Loucy (cell line): Measurements from ENCODE around the gene PLEKHA5.
"Not testable (repeated sequence)": the region's sequence is repeated elsewhere in the genome, so short reads cannot be mapped to it uniquely, and the experiment has no call there.

Experiments
- H2AFZ ChIP-seq: fragments of 200-600 bp; sonication (generic); 2 replicates; pipeline ENCODE4 v1.6.0; 2016; ENCODE audit warnings: antibody characterized with exemption, mild to moderate bottlenecking, low read length, moderate library complexity
- H3F3A ChIP-seq: fragments of 200-600 bp; 2 replicates; pipeline ENCODE4 v1.6.0; 2016; ENCODE audit warnings: antibody characterized with exemption, low read depth, mild to moderate bottlenecking
- H3K27me3 ChIP-seq: fragments of 200-600 bp; sonication (generic); 2 replicates; pipeline ENCODE4 v1.6.1; 2014; ENCODE audit warnings: low read length, mild to moderate bottlenecking; ENCODE audit not compliant: insufficient read depth, poor library complexity, severe bottlenecking
- H3K36me3 ChIP-seq: fragments of 200-600 bp; sonication (generic); 2 replicates; pipeline ENCODE4 v1.6.1; 2016; ENCODE audit warnings: low read length; ENCODE audit not compliant: insufficient read depth
- H3K4me1 ChIP-seq: fragments of 200-600 bp; sonication (generic); 2 replicates; pipeline ENCODE4 v1.5.1; 2014; ENCODE audit warnings: low read length, mild to moderate bottlenecking; ENCODE audit not compliant: insufficient read depth, poor library complexity, severe bottlenecking
- H3K4me2 ChIP-seq: fragments of 200-600 bp; sonication (generic); 2 replicates; pipeline ENCODE4 v1.6.0; 2014; ENCODE audit warnings: antibody characterized with exemption, low read length, low read depth, mild to moderate bottlenecking; ENCODE audit not compliant: poor library complexity, severe bottlenecking
- H3K4me3 ChIP-seq: fragments of 200-600 bp; sonication (generic); 2 replicates; pipeline ENCODE4 v1.5.1; 2014; ENCODE audit warnings: low read length, mild to moderate bottlenecking, mixed read lengths; ENCODE audit not compliant: poor library complexity, severe bottlenecking
- H3K79me2 ChIP-seq: fragments of 200-600 bp; sonication (generic); 2 replicates; pipeline ENCODE4 v1.6.1; 2014; ENCODE audit warnings: low read length; ENCODE audit not compliant: insufficient read depth
- H3K9ac ChIP-seq: fragments of 200-600 bp; sonication (generic); 2 replicates; pipeline ENCODE4 v1.6.0; 2014; ENCODE audit warnings: mild to moderate bottlenecking, low read depth, low read length, moderate library complexity; ENCODE audit not compliant: poor library complexity, severe bottlenecking
- H3K9me2 ChIP-seq: fragments of 200-600 bp; sonication (generic); replicated peaks from 2 replicates; pipeline ENCODE4 v1.6.1; 2016; ENCODE audit warnings: low read depth, low read length, mixed read lengths
- H3K9me3 ChIP-seq: fragments of 200-600 bp; sonication (generic); 2 replicates; pipeline ENCODE4 v1.6.1; 2014; ENCODE audit warnings: mild to moderate bottlenecking, antibody characterized with exemption, low read length, low read depth; ENCODE audit not compliant: insufficient read depth
- H4K20me1 ChIP-seq: fragments of 200-600 bp; sonication (generic); 2 replicates; pipeline ENCODE4 v1.6.0; 2014; ENCODE audit warnings: antibody characterized with exemption, low read length, mild to moderate bottlenecking; ENCODE audit not compliant: insufficient read depth, poor library complexity, severe bottlenecking
- CTCF ChIP-seq: fragments of 200-600 bp; sonication (generic); conservative IDR thresholded peaks from 2 replicates; pipeline ENCODE4 v1.5.1; 2014; ENCODE audit warnings: mild to moderate bottlenecking, antibody characterized with exemption, low read length
- EZH2phosphoT487 ChIP-seq: fragments of 200-600 bp; IDR thresholded peaks from 2 replicates; pipeline ENCODE4 v1.6.1; 2018; ENCODE audit warnings: antibody characterized with exemption, mild to moderate bottlenecking, moderate library complexity, borderline replicate concordance

PLEKHA5 gene

DNA sequence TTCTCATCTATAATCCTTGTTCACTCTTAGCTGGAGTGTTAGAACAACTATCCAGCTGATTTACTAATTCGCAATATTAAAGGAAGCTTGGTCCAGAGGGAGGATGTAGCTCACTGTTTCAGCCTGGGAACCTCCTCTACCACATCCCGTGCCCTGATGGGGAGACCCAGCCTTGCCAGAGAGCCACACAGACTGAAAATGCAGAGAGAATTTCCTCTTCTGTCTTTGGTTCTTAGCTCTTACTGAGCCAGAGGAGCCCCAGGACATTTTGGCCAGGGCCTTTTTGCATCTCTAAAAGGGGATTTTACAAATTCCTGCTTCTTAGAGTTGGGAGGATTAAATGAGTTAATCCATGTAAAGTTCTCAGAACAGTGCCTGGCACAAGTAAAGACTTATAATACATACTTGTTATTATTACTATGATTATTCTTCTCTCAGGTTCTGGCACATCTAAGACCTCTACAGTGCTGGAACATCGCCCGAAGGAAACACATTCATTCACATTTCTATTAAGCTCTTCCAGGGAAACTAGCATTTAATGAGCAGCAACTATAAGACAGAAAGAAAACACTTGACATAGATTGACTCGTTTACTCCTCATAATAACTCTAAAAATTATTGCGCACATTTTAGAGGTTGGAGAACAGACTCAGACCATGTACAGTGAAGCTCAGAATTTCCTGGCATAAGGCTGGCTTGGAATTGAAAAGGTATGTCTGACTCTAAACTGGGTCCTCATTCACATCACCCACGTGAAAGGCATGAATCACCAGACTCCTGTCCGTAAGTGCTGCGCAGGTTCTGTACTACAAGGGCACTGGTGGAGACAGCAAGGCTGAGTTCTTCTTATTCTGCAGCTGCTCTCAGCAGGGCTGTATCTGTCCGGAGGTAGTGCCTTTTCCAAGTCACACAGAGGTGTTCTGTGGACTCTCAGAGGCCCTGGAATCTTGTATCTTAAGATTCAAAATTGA, 282.0 kb downstream of the PLEKHA5 start:
- Histone ChIP-seq H3F3A (no peaks in the 10 kb centered on the region), H3K9me3 (no peaks in the 10 kb centered on the region), H4K20me1 (no peaks in the 10 kb centered on the region), H3K4me2 (no peak overlapping the region), H3K4me1 (peaks cover 7% of the 10 kb centered on the region), H3K27me3 (no peaks in the 10 kb centered on the region), H3K9ac (no peak overlapping the region), H3K79me2 (no peaks in the 10 kb centered on the region), H3K9me2 (no peaks in the 10 kb centered on the region), H3K4me3 (no peak overlapping the region), H2AFZ (no peak overlapping the region), H3K36me3 (no peaks in the 10 kb centered on the region)
- TF ChIP-seq EZH2phosphoT487 (no peak), CTCF (no peak)

DNA sequence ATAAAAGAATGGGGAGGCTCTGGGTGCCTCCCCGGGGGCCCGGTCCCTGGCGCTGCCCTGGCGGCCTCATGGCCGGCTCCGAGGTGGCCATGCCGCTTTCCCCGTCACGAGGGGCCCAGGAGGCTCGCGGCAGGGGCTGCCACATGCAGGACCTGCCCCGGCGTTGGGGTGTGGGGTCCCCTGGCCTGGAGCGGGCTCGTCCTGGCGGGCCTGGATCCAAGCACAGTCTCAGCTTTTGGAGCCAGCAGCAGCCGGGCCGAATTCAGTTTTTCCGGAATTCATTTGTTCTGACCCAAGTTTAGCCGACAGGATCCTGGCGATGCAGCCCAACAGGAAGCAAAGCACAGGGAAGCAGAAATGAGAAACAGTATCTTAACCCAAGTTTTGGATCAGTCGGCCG, 283.3 kb downstream of the PLEKHA5 start:
- Histone ChIP-seq H3K9ac (no peak overlapping the region), H3K4me3 (no peak overlapping the region), H3K36me3 (no peaks in the 10 kb centered on the region), H2AFZ (no peak overlapping the region), H3K79me2 (no peaks in the 10 kb centered on the region), H3K27me3 (no peaks in the 10 kb centered on the region), H3K4me1 (peaks cover 7% of the 10 kb centered on the region), H3K9me3 (no peaks in the 10 kb centered on the region), H3K4me2 (no peak overlapping the region), H4K20me1 (no peaks in the 10 kb centered on the region), H3K9me2 (no peaks in the 10 kb centered on the region), H3F3A (no peaks in the 10 kb centered on the region)
- TF ChIP-seq CTCF: no peak
- no peak for TF ChIP-seq EZH2phosphoT487

GRCh38 chr12:19413582-19413981, 284.0 kb downstream of the PLEKHA5 start:
- H2AFZ ChIP-seq, H3K4me2 ChIP-seq, H3K9me3 ChIP-seq, H3F3A ChIP-seq, H3K9me2 ChIP-seq, H4K20me1 ChIP-seq, H3K27me3 ChIP-seq, H3K79me2 ChIP-seq, H3K4me1 ChIP-seq, H3K9ac ChIP-seq, H3K36me3 ChIP-seq, H3K4me3 ChIP-seq: not testable (repeated sequence)

- Histone ChIP-seq H4K20me1 (no peaks in the 10 kb centered on the region), H3K4me3 (no peak overlapping the region), H3F3A (no peaks in the 10 kb centered on the region), H3K4me2 (no peak overlapping the region), H2AFZ (no peak overlapping the region), H3K9ac (no peak overlapping the region), H3K79me2 (no peaks in the 10 kb centered on the region), H3K9me2 (no peaks in the 10 kb centered on the region), H3K36me3 (no peaks in the 10 kb centered on the region), H3K4me1 (peaks cover under 1% of the 10 kb centered on the region), H3K27me3 (no peaks in the 10 kb centered on the region), H3K9me3 (no peaks in the 10 kb centered on the region)
- no peak for TF ChIP-seq CTCF
Observed at GRCh38 chr12:19415563-19415962, 286.0 kb downstream of the PLEKHA5 start.
